HG02938 (cell line): ENCODE data around the gene DPYD.
A peak's percentile ranks its signal among the peaks of the same experiment; 100 is the strongest.

Source experiments
- ATAC-seq: cut with Tn5 transposase; IDR thresholded peaks from one replicate; pipeline ENCODE4 v1.9.1; 2021; ENCODE audit warnings: mild to moderate bottlenecking, moderate library complexity; ENCODE audit not compliant: unreplicated experiment

Gene DPYD

GRCh38 chr1:97560714-97561113 is 360.1 kb downstream of the DPYD start:
- no peak for ATAC-seq

DNA sequence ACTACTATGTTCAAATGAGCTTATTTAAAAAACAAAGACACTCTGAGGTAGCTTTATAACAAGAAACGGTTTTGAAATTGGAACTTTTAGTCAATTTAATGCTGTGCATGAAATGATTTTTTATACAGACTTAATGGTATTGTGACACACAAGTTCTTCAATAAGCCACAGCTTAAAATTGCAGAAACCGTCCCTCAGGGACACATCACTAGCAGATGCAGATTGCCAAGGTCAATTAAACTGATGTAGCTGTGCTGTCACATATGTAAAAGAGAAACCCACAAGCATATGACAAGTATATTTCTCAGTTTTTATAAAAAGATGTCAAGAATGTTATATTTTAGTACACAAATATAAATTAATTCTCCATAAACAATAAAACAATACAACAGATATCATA is 366.9 kb downstream of the DPYD start:
- ATAC-seq, result no peak

DNA sequence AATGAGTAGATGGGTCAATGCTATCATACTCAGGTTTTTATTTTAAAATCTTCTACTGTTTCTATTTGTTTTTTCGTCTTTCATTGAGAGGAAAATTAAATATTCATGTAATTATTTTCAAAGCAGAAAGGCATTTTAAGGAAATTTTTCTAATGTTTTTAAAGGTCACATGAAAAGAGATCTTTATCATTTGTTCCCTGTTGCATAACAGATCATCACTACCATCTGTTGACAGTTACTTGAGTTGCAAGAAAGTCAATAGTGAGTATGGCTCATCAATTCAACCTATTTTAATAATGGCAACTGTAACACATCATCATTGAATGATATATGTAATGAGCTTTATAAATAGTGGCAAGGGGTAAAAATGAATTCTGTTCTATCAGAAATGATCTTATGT is 369.7 kb downstream of the DPYD start:
- ATAC-seq, result no peak

DNA sequence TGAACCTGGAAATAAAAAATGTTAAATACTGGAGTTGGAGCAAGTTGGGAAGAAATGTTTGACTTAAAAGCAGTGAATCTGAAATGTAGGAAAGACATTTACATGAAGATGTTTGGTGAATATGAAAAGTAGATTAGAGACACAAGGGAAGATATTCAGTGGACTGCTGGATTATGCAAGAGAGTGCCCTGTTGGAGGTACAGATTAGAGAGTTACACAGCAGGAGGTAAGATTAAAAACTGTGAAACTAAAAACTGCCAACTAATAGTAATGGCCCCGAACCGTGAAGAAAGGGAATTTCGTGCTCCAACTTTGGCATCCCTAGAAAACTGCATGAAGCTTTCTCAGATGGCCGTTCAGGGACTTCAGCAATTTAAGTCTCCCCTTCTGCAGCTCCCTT is 375.4 kb downstream of the DPYD start:
- no peak for ATAC-seq

GRCh38 chr1:97540346-97540888 is 380.4 kb downstream of the DPYD start:
- ATAC-seq, result no peak

DNA sequence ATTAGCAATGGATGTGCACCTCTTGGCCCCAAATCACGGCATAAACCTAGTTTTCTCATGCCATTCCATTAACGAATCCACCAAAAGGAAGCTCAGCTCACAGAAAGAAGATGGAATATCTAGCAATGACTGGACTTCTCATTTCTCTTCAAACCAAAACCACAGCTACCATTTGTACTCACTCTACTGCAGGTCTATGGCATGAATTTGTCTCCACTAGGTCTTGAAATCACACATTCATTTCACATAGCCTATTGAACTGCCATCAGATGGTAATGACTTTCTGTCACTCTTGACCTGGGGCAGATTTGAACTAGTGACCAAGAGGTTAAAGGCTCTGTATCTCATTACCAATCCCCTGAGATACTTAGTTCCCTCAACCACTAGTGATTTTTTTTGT is 382.7 kb downstream of the DPYD start:
- ATAC-seq, result peak; percentile 53

GRCh38 chr1:97533358-97533757 is 387.5 kb downstream of the DPYD start:
- ATAC-seq, result no peak

DNA sequence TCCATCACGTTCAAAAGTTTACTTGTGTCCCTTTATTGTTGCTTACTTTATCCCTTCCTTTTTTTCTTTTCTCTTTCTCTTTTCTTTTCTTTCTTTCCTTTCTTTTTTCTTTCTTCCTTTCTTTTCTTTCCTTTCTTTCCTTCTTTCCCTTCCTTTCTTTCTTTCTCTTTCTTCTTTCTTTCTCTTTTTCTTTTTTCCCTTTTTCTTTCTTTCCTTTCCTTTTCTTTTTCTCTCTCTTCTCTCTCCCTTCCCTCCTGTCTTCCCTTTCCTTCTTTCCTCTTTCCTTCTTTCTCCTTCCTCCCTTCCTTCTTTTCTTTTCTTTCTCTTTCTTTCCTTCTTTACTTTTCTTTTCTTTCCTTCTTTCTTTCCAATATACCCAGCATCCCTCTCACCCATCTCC is 391.2 kb downstream of the DPYD start:
- no peak for ATAC-seq

- ATAC-seq, result no peak
Measured at GRCh38 chr1:97524211-97524610, 396.6 kb downstream of the DPYD start.

GRCh38 chr1:97516588-97516987 is 404.2 kb downstream of the DPYD start:
- ATAC-seq, result no peak

- no peak for ATAC-seq
Measured at GRCh38 chr1:97508653-97509218, 412.1 kb downstream of the DPYD start.

- no peak for ATAC-seq
Measured at GRCh38 chr1:97507863-97508262, 413.0 kb downstream of the DPYD start.

GRCh38 chr1:97506368-97506767 is 414.5 kb downstream of the DPYD start:
- ATAC-seq, result no peak

GRCh38 chr1:97505816-97506215 is 415.0 kb downstream of the DPYD start:
- ATAC-seq, result peak; percentile 99

GRCh38 chr1:97505289-97505688 is 415.5 kb downstream of the DPYD start:
- no peak for ATAC-seq

GRCh38 chr1:97502360-97502759 is 418.5 kb downstream of the DPYD start:
- ATAC-seq, result no peak

- no peak for ATAC-seq
Measured at GRCh38 chr1:97501628-97502027, 419.2 kb downstream of the DPYD start.

GRCh38 chr1:97500760-97501159 is 420.1 kb downstream of the DPYD start:
- ATAC-seq, result no peak

GRCh38 chr1:97499667-97500066 is 421.2 kb downstream of the DPYD start:
- no peak for ATAC-seq

DNA sequence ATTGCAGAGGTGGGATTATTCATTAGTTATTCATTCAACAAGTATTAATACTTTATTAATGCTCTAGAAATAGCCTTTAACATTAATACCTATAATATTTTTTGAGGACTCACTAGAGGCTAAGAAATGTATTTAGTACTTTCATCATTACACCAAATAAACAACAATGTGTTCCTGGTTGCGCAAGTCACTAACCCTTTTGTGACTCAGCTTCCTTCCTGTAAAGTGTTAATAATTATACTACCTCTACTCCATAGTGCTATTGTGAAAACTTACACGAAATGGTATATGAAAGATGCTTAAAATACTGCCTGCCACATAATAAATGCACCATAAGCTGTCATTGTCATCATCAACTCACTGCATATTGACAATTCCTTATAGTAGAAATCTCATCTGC is 431.0 kb downstream of the DPYD start:
- peak; percentile 83 for ATAC-seq

DNA sequence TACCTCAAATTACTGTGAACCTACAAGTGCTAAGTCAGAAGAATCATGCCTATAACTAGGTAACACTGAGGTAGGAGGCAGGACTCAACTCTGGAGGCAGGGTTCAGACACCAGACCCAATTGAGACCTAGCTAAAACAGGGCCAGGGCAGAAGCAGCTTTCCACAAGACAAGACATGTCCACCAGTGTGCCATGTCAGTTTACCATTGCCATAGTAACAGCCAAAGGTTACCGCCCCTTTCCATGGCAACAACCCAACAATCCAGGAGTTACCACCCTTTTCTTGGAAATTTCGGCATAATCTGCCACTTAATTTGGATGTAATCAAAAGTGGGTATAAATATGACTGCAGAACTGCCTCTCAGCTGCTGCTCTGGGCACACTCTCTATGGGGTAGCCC is 432.3 kb downstream of the DPYD start:
- no peak for ATAC-seq

DNA sequence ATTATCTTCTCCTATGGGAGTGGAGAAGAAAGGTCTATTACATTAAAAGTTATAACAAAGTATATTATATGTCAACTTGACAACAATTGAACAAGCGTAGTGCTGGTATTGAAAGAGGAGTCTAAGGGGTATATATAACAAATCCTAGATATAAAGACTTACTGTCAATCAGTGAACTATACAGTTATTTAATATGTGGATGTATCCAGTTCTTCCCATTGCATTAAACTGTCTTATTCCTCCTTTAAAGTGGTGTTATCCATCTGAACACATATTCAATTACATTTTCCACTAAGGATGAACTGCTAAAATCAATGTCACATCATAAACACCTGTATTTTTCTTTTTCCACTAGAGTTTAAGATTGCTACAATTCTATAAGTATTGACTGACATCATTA is 438.8 kb downstream of the DPYD start:
- ATAC-seq, result no peak

- no peak for ATAC-seq
Measured at GRCh38 chr1:97467445-97467844, 453.4 kb downstream of the DPYD start.
